Activated CD8-positive, alpha-beta memory T cell treated with anti-CD3 and anti-CD28 coated beads, Interleukin-2, amount 50 U/mL, for 24 hours (primary cell): Measurements from ENCODE around the gene TRABD.
"Not testable (repeated sequence)": the region's sequence is repeated elsewhere in the genome, so short reads cannot be mapped to it uniquely, and the experiment has no call there.

Experiments
- DNase-seq: peaks from one replicate; pipeline ENCODE4 v3.0.0-alpha.2; 2020; ENCODE audit errors: extremely low read depth

The TRABD gene, protein sequence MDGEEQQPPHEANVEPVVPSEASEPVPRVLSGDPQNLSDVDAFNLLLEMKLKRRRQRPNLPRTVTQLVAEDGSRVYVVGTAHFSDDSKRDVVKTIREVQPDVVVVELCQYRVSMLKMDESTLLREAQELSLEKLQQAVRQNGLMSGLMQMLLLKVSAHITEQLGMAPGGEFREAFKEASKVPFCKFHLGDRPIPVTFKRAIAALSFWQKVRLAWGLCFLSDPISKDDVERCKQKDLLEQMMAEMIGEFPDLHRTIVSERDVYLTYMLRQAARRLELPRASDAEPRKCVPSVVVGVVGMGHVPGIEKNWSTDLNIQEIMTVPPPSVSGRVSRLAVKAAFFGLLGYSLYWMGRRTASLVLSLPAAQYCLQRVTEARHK

DNA sequence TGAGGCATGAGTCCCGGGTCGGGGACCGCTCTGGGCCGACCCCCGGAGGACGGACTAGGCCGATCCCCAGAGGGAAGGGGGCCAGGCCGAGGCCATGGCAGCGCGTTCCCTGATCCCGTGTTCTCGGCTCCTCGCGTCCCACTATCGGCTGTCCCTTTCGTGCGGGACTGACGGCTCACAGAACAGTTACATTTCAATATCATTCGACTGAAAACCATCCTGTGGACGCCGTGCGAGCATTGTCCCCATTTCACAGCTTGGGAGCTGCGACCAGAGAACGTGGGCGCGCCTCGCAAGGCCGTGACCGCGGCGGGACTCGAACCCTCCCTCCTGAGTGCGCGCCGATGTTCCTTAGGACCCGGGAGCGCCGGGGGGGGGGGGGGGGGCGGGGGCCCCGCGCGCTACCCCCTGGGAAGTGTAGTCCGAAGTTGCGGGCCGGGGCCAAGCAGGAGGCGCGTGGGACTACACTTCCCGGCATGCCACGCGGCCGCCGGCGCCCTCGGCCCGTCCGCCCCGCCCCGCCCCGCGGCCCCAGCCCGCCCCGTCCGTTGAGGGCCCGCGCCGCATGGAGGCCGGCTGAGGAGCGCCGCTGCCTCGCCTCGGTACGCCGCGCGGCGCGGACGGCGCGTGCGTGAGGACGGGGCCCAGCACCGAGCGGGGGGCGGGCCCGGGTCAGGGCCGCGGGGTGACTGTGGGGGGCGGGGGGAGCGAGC lies at the start of gene TRABD:
TSS of gene TRABD (plus strand) at position 539 of the 713 bp plus-strand sequence. CDS start 7,148 bp downstream, outside the sequence.
- DNase-seq, result peak; percentile 54

DNA sequence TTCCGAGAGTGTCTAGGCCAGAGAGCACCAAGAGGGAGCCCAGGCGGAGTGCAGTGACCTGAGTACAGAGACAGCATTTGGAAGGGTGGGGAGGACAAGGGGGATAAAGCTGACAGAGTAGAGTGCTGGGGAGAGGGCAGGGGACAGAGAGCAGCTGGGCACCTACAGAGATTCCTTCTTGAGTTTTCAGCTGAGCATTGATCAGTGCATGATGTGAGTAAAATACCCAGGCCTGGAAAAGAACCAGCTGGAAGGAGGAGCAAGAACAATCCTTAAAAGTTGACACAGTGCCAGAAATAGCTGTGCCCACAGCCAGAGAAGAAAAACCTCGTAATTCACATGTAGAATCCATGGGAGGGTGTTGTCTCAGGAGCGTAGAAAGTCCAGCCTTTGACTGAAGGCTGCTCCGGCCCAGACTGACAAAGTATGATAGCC lies 49.1 kb upstream of the TRABD start:
- no peak for DNase-seq

DNA sequence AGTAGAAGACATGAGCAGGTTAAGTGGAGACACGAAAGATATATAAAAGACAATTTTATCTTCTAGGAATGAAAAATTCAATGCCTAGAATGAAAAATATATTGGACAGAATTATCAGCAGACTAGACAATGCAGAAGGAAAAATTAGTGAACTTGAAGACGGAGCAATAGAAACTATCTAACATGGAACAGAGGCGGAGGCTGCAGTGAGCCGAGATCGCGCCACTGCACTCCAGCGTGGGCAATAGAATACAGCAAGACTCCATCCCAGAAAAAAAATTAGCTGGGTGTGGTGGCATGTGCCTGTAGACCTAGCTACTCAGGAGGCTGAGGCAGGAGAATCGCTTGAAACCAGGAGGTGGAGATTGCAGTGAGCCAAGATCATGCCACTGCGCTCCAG lies 48.4 kb upstream of the TRABD start:
- not testable (repeated sequence) for DNase-seq

DNA sequence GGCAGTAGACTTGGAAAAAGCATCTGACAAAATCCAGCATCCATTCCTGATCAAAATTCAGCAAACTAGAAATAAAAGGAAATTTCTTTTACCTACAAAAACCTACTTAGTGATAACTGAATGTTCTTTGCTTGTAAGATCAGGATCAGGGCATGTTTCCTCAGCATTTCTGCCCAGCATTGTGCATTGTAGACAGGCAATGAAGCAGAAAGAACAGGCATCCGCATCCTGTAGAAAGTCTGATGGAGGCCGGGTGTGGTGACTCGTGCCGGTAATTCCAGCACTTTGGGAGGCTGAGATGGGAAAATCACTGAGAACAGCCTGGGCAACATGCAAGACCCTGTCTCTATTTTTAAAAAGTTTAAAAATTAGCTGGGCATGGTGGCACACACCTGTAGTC lies 47.7 kb upstream of the TRABD start:
- no peak for DNase-seq

DNA sequence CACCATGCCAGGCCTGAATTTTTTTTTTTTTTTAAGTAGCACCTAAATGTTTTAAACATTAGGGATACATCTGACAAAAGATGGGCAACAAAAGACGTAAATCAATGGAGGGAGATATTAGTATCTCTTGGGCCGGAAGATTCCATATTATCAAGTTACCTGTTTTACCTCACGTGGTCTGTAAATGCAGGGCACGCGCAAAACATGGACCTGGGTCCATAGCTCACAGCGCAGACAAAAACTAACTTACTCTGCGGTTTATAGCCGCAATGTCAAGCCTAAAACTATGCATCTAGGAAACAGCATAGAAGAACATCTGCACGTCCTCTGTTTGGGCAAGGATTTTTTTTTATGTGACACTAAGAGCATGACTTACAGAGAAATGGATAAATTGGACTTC lies 46.7 kb upstream of the TRABD start:
- DNase-seq, result no peak

DNA sequence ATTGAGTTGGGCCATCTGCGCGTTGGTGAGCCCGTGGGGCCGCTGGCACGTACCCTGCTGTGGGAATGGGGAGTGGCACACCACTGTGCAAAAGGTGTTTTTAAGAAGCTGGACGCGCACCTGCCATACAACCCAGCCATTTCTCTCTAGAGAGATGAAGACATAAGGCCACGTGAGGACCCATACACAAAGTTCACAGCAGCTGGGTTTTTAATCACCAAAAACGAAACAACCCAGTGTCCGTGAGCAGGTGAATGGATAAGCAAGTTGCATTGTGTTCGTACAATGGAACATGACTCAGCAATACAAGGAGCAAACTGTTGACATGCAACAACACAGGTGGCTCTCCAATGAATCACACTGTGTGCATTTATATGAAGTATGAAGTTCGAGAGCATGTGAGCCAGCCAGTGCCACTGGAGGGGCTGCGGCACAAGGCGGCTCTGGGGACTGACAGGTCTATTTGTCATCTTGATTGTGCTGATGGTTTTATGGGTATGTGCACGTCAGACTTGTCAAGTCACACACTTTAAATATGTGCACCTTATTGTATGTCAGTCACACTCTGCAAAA lies 45.8 kb upstream of the TRABD start:
- no peak for DNase-seq

DNA sequence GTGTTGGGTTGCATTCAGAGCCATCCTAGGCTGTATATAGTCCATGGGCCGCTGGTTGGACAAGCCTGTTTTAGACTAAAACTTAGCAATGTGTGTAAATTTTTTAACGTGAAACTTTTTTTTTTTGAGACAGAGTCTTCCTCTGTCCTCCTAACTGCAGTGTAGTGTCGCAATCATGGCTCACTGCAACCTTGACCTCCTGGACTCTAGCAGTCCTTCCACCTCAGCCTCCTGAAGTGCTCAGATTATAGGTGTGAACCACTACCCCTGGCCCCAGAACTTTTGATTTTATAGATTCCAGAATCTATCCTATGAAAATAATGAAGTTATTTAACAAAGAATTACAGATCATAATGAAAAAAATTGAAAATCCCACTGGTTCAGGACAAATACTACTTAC lies 45.1 kb upstream of the TRABD start:
- DNase-seq, result no peak

DNA sequence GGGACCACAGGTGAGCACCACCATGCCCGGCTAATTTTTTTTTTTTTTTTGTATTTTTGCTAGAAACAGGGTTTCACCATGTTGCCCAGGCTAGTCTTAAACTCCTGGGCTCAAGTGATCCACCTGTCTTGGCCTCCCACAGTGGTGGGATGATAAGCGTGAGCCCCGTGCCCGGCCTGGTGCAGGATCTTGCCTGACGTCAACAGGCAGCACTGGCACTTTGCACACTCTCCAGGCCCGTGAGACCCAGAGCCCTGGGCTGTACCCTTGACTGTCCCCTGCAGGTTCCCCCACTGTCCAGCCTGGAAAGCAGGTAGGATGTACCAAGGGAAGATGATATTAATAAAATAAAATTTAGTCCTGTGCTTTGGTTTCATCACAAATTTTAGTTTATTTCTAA lies 44.3 kb upstream of the TRABD start:
- no peak for DNase-seq

DNA sequence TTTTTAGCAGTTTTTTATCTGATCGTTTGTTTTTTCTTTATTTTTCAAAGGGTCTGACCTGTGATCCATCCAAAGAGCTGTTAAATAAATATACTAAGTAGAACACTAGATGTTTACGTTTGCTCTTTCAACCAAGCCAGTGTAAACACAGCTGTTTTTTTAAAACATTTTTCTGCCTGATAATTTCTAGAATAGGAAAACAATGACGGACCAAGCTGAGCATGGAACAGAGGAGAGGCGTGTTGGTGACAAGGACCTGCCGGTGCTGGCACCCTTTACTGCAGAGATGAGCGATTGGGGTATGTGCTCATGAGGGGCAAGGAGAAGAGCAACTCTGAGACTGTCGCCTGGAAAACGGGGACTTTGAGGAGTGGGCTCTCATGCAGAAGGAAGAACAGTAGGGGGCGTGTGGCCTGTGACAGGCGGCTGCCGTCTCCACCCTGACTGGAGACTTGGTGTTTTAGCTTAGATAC lies 43.8 kb upstream of the TRABD start:
- DNase-seq, result no peak

DNA sequence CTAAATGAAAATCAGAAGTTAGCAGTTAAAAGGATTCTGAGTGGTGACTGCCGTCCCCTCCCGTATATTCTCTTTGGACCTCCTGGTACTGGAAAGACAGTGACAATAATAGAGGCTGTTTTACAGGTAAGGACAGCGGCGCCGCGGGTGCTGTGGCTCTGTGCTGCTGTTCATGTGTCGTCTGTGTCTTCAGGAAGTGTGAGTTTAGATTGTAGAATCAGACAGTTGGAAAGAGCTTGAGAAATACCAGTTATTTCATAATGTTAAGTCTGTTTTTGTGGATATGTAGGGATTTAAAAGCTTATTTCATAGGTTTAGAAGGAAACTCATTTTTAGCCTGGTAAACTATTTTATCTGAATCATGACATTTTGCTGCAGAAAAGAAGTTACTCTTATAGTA lies 42.6 kb upstream of the TRABD start:
- DNase-seq, result no peak

DNA sequence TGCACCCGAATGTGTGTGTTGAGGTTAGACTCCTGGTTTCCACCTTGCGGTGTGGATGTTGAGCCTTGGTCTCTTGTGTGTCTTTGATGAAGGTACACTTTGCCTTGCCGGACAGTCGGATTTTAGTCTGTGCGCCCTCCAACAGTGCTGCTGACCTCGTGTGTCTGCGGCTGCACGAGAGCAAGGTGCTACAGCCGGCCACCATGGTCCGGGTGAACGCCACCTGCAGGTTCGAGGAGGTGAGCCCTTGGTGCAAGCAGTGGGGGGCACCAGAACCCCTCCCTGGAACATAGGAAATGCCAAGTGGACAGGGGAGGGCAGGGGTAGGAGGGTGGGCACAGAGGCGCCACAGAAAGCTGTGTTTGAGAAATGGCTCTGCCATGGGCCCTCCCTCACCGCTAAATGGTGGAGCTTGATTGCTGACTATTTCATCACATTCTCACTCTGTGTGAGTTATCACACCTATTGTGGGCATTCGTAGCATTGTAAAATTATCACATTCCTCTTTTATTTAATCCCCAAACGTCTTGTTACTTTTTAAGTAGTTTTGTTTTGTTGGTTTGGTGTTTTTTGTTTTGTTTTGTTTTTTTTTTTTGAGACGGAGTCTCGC lies 41.6 kb upstream of the TRABD start:
- no peak for DNase-seq

DNA sequence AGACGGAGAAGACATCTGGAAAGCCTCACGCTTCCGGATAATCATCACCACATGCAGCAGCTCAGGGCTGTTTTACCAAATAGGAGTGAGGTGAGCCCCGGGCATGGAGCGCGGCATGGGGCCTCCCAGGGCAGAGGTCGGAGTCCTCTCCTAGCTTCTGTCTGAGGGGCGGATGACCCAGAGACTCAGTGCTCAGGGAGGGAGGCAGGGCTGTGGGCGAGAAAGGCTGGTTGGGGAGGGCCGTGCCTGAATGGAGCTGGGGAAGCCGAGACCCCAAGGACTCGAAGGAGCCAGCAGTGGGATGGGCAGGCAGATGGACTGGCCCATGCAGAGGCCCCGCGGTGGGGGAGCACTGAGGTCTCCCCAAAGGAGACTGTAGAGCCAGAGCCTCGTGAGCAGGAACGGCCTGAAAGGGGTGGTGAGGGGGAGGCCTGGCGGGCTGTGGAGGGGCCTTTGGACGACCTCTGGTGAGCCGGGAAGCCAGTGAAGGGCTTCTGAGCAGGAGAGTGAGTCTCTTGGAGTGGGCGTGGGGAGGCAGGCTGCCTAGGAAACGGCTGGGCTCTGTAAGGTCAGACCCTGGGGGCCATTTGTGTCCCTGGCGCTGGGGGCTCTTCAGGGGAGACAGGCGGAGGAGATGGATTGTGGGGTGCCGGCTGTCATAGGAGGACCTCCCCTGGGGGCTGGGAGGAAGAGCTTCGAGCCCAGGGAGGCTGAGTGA lies 39.8 kb upstream of the TRABD start:
- no peak for DNase-seq

DNA sequence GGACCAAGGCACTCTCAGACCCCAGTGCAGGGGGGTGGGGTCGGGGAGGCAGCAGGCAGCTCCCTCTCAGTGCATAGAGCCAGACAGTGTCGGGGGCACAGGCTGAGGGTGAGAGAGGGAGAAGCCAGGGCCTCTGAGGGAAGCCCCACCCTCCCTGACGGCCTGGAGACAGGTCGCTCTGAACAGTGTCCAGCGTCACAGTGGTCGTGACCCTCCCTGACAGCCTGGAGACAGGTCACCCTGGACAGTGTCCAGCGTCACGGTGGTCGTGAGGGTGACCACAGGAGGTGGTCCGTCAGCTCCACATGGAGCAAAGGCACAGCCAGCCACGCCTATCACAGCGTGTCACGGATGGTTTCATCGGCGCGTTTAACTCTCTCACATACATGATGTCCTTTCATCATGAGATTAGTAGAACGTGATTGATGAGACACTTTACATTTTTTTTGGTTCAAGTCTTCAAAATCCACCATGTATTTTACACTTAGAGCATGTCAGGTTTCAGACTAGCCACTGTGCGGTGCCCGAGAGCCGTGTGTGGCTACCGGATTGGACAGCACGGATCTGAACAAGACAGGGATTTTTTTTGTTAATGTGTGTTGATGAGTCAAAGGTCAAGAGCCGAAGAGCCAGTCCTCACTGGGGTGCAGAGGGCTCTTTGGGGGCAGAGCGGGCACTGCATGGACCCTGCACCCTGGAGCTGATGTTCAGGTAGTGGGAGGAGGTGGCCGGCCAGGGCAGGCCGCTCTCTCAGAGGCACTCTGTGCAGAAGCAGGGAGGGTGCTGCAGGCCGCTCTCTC lies 39.1 kb upstream of the TRABD start:
- DNase-seq, result no peak

DNA sequence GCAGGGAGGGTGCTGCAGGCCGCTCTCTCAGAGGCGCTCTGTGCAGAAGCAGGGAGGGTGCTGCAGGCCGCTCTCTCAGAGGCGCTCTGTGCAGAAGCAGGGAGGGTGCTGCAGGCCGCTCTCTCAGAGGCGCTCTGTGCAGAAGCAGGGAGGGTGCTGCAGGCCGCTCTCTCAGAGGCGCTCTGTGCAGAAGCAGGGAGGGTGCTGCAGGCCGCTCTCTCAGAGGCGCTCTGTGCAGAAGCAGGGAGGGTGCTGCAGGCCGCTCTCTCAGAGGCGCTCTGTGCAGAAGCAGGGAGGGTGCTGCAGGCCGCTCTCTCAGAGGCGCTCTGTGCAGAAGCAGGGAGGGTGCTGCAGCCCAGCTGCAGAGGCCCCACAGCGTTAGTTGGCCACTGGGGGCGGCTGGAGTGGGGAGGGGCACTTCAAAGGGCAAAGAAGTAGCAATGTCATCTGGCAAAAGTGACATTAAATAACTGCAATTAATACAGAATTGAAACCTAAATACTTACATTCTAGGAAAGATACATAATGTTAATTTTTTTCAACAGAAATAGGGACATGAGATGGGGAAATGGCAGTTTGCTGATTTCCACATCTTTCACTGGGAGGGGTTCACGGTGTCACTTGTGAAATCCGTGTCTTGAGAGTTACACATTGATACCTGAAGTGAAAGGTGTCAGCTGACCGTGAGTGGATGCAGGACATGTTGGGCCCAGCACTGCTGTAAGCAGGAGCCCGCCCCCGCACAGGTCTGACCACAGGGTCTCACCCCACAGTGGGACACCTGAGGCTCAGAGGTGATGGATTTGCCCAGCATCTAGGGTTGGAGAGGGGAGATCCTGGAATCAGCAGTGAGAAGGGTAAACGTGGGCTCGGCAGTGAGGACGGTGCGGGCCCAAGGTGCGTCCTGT lies 38.2 kb upstream of the TRABD start:
- not testable (repeated sequence) for DNase-seq

DNA sequence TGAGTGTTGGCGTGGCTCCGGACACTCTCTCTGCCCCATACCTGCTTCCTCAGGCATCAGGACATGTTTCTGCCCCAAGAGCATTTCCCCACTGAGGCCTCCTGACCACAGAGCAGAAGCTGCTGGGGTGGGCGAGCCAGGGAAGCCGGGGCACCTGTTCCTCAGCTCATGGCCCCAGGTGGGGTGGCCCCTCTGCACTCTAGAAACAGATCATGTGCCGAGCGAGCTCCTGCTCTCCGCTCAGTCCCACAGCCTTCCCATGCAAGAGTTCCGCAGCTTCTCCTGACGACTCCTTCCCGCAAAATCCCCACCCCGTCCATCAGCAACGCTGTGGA lies 37.6 kb upstream of the TRABD start:
- DNase-seq, result no peak

DNA sequence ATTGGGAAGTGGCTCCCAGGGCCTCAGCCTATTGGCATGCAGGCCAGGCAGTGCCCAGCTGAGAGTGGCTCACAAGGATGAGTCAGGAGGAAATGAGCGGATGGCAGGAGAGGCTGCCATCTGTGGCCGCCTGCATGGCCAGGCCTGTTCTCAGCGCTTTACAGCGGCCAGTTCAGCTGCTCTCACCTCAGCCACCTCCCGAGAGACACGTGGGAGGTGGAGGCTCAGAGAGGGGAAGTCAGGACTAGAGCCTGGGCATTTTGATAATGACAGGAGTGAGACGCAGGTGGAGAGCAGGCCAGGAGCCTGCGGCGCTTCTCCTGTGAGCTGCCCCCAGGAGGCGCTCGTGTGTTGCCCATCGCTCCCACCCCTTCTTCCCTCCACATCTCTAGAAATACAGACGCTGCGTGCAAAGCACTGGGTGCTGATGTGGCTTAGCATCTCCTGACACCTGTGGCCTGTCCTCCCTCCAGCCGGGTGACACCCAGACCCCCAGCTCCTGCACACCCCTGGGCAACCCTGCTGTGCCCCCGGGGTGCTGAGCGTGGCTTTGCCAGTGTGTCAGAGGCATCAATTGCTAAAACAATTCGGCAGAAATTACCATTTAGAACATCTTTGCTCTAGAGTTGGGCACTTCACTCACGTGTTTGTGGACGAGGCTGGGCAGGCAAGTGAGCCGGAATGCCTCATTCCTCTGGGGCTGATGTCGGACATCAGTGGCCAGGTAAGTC lies 36.6 kb upstream of the TRABD start:
- peak; percentile 29 for DNase-seq

DNA sequence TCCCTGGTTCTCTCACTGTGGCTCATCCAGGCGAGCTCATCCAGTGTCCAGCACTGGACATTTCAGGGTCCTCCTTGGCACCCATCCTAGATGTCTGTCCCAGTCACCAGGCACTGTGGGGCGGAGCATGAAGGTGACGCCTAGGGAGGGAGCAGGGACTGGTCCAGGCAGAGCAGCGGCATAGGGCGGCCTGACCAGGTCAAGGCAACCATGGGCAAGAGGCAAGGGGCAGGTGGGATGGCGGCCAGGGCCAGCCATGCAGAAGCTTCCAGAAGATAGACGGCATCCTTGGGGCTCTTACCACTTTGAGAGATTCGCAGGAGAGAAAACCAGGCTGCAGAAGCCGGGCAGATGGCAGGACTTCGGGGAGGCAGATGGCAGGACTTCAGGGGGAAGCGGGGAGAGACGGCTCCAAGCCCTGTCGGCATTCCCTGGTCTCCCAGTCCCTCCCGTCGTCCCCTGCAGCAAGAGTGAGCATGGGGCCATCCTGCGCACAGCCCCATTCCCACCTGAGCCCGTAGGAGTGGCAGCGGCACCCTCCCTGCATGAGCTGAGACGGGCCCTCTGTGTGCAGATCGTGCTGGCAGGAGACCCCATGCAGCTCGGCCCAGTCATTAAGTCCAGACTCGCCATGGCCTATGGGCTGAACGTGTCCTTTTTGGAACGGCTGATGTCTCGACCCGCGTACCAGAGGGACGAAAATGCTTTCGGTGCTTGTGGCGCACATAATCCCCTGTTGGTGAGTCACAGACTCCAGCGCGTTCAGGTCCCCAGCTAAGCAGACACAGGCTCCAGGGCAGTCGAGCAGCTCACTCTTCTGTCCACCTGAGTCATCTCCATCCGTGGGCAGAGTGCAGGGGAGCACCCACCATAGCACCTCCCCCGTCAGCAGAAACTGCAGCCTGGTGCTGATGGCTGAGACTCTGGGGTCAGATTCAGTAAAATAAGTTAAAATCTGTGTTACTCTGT lies 35.3 kb upstream of the TRABD start:
- DNase-seq, result no peak
